HG03378 (cell line): ENCODE results near the gene PIGQ.

Experiments used
- ATAC-seq: cut with Tn5 transposase; IDR thresholded peaks from one replicate; pipeline ENCODE4 v1.9.1; 2021; ENCODE audit warnings: mild to moderate bottlenecking, moderate library complexity; ENCODE audit not compliant: unreplicated experiment

The PIGQ gene

DNA sequence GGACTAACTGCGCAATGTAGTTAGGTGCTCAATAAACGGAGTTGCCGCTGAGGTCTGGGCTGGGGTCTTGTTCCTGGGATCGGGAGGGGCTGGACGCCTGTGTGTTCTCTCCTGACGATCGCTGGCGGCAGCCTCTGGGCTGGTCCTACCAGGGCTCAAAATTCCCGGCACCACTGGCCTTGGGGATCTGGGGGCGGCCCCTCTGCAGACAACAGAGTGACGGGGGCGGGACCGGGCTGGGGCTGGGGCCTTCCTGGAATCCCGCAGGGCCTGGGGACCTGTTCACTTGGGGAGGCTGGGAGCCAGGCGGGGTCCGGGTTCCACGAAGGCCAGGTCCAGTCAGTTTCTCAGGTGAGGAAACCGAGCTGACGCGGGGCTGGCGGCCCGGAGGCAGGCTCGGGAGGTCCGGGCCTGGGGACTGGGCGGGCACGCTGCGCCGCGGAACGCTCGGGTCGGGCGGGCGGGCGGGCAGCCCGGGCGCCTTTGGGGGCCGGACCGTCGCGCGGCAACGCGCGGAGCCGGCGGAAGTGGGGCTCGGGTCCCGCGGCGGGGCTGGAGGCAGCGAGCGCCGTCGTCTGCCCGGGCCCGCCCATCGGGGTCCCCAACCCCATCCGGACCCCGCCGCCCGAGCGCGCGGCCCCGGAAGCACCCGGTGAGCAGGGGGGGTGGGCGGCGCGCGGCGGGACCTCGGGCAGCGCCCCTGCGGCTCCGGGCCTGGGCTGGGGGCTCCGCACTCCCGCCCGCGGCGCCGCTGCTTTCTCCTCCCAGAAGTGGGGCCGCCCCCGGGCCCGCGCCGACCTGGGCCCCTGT is at the start of gene PIGQ:
TSS of gene PIGQ (plus strand) at position 524 of the 810 bp plus-strand sequence. CDS start 4,107 bp downstream, outside the sequence.
- no peak for ATAC-seq

DNA sequence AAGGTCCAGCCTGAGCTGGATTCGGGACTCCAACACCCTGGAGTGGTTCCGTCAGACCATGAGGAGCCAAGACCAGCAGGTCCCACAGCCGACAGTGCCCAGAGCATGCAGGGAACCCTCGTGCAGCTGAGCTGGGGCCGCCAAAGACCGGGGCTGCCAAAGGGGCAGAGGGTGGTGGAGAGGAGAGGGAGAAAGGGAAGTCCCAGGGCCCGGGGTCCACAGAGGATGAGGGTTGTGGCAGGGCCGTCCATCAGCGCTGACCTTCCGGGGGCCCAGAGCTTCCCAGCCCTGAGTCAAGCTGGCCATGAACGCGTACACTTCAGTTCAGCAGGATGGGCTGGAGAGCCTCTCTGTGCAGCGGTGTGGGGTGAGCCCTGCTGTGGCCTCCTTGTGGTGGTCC is 48.9 kb upstream of the PIGQ start:
- ATAC-seq, result no peak

- ATAC-seq, result no peak
Measured at GRCh38 chr16:521381-522210, 48.2 kb upstream of the PIGQ start.

DNA sequence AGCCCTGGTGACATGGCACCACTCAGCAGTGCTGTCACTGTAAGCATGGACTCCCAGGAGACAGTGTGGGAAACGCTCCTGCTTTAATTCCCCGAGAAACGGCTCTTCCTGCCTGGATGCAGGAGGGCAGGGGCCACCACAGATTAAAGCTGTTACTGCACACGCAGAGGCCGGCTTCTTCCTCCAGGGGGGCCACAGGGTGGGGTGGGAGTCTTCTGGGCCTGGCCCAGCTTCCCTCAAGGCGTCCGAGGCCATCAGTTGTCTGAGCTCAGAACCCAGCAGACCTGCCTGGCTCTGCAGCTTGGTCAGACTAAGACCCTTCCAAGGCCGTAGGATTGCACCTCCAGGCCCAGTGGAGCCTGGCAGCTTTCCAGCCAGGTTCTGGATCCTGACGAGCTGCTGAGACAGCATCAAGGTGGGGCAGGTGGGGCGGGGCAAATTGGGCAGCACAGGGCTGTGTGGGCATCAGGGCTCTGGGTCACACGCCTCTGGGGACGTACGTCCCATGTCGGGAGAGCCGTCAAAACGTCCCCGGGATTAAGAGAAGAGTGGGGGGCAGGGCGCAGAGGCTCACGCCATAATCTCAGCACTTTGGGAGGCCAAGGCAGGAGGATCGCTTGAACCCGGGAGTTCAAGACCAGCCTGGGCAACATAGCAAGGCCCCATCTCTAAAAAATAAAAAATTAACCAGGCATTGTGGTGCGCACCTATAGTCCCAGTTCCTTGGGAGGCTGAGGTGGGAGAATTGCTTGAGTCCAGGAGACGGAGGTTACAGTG is 47.3 kb upstream of the PIGQ start:
- ATAC-seq, result no peak

- ATAC-seq, result no peak
Measured at GRCh38 chr16:523097-523741, 46.5 kb upstream of the PIGQ start.

- ATAC-seq, result no peak
Measured at GRCh38 chr16:524274-525040, 45.3 kb upstream of the PIGQ start.

- ATAC-seq, result no peak
Measured at GRCh38 chr16:525123-525519, 44.6 kb upstream of the PIGQ start.

DNA sequence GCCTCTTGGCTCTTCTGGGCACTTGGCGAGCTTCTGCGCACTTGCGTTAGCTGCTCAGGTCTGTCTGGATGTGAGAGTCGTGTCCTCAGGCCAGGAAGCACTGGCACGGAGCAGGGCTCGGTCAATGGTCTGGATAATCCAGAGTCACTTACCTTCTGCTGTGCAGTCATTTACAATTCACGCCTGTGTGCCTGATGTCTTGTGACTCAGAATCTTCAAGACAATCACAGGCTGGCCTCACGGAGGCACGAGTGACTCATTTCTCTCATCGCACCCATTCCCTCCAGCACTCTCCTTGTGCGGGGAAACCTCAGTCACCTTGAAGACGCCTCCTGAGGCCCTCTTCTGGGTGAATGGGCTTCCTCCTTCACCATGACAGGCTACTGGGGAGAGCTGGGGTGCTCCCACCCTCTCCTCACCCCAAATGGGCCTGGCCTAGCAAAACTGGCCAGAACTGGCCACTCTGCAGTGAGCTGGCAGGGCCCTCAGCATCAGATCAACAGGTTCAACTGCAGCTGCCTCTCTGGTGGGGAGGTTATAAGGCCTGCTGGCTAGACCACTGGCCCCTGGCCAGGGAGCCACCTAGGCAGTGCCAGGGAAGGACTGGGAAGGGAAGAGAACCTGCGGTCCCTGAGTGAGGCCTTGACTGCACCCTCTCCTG is 44.1 kb upstream of the PIGQ start:
- ATAC-seq, result no peak

GRCh38 chr16:526181-527014 is 43.4 kb upstream of the PIGQ start:
- no peak for ATAC-seq

DNA sequence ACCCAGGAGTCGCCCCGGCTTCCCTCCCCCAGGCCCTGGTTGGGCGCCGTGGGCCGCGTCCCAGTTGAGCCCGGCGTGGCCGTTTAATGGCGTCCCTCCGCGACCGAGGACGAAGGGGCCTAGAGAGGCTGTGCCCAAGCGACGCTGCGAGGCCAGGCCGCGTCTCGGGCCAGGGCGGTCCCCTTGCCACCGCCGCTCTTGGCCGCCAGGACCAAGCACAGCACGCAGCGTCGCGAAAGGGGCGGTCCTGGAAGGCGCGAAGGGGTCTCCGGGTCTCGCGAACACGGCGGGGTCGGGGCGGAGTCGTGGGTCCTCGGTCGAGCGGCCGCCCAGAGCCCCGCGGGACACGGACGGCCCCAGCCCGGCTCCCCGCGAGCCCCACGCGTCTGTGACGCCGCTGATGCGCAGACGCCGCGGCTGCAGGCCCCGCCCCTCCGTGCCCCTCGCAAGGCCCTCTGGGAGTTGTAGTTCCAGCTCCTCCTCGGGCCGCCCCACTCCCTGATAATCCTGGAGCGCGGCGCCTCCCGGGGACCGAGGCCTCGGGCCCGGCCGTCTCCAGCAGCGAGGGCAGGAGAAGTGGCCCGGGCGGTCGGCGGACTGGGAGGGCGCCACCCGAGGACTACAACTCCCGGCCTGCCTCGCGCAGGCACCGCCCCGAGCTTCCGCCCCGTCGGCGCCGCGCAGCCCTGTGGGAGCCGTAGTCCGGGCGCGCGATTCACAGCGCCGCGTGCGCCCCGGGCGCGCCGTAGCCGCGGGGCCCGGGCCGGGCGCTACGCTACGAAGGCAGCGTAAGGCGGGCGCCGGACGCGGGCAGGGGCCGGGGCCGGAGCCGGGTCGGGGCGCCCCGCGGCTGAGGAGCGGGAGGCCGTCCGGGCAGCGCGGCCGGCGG is 42.5 kb upstream of the PIGQ start, which contains the start of gene CAPN15:
TSS of gene CAPN15 (plus strand) at position 698 of the 889 bp plus-strand sequence. CDS start 19,127 bp downstream, outside the sequence.
- ATAC-seq, result peak; percentile 53

- no peak for ATAC-seq
Measured at GRCh38 chr16:528111-529011, 41.4 kb upstream of the PIGQ start.

GRCh38 chr16:529012-529575 is 40.7 kb upstream of the PIGQ start:
- ATAC-seq, result no peak

DNA sequence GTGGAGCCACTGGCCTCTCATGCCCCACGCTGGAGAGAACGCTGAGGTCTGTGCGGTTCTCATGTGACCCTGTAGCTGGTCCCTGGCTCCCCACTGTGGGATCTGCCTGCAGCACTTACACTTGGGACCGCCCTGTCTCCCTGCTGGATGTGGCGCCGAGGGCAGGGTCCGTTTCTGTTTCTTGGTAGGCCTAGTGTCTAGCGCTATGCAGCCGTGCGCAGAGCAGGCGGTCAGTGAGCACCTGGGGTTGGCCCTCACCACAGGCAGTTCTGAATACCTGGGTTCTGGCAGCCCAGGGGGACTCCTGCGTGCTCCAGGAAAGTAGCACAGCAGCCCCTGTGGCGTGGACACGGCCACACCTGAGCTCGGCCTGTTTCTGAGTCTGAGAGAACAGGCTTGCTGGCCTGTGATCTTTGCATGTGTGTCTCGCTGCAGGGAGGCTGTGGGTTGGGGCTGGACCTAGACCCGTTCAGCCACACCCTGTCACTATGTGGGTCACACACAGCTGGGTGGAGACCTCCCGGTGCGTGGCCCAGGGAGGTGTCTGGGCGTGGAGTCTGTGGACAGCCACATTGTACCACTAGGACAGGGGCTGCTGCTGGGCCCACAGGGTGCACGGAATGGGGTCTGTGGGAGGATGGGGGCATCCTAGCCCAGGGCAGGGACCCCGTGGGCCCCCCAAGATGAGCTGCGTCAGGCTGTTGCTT is 39.5 kb upstream of the PIGQ start:
- no peak for ATAC-seq

DNA sequence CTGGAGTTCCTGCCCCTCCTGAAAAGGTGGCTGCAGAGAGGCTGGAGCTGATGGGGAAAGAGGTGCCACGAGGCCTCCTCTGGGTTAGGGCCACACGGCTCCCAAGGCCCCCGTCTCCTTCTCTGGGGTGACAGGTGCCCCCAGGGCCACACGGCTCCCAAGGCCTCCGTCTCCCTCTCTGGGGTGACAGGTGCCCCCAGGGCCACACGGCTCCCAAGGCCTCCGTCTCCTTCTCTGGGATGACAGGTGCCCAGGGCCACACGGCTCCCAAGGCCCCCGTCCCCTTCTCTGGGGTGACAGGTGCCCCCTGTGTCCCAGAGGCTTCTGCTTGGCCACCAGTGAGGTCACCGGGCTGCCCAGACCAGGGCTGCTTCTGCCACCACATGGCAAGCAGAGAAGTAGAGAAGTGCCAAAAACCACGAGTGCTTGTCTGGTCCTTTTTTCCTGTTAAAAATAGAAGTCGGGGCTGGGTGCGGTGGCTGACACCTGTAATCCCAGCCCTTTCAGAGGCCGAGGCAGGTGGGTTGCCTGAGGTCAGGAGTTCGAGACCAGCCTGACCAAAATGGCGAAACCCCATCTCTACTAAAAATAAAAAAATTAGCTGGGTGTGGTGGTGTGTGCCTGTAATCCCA is 38.2 kb upstream of the PIGQ start:
- ATAC-seq, result no peak
